GM19193 (cell line): ENCODE results near the gene ACTR3.
A peak's percentile ranks its signal among the peaks of the same experiment; 100 is the strongest.

Experiments used
- POLR2A ChIP-seq: IDR thresholded peaks from 4 replicates; pipeline ENCODE4 v1.6.1; 2011; ENCODE audit not compliant: insufficient read depth, insufficient read length; ENCODE audit errors: extremely low read depth

The ACTR3 gene

GRCh38 chr2:113872201-113872600 lies 17.7 kb upstream of the ACTR3 start:
- no peak for TF ChIP-seq POLR2A

- TF ChIP-seq POLR2A: no peak
Observed at GRCh38 chr2:113873867-113874266, 16.0 kb upstream of the ACTR3 start.

GRCh38 chr2:113875135-113875534 lies 14.8 kb upstream of the ACTR3 start:
- TF ChIP-seq POLR2A: no peak

- no peak for TF ChIP-seq POLR2A
Observed at GRCh38 chr2:113876503-113877387, 13.1 kb upstream of the ACTR3 start.

DNA sequence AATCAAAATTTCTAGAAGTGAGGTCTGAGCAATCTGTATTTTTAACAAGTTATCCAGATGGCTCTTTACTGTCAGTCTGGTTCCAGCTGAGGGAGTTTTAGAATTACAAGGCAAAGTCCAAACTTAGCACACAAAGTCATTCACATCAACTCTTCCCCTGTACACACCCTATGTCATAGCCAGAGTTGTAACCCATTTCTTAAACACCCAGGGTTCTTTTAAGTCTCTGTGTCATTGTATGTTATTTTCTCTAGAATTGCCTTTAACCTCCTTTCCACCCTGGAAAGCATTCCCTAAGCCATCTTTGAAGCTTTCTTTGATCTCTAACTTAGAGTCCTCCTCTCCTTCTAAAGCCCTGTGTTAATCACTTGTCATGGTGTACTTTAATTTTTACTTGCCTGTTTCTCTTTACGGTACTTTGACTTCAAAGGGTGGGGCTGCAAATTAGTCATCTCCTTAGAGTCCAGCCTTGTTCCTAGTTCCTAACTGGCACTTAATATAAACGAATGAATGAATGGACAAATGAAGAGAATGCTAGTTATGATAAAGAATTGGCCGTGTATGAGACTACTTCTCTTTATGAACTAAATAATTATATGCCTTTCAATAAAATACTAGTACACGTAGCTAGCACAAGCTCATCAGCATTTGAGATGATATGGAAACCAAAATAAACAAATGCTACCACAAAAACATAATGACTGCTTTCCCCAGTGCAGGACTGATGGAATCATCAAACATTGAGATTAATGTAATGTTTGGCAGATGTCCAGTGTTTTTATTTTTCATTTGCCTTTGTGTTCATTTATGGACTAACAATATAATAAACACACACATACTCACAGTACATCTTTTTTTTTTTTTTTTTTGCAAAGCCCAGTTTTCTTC lies 11.9 kb upstream of the ACTR3 start:
- no peak for TF ChIP-seq POLR2A

- TF ChIP-seq POLR2A: no peak
Observed at GRCh38 chr2:113878743-113879142, 11.1 kb upstream of the ACTR3 start.

- TF ChIP-seq POLR2A: no peak
Observed at GRCh38 chr2:113879457-113879856, 10.4 kb upstream of the ACTR3 start.

GRCh38 chr2:113886479-113887008 lies 3.3 kb upstream of the ACTR3 start:
- peak; percentile 42 for TF ChIP-seq POLR2A

- TF ChIP-seq POLR2A: peak; percentile 10
Observed at GRCh38 chr2:113887009-113887792, 2.7 kb upstream of the ACTR3 start.

GRCh38 chr2:113888641-113889470 lies 1.0 kb upstream of the ACTR3 start:
- no peak for TF ChIP-seq POLR2A

- peak; percentile 86 for TF ChIP-seq POLR2A
Observed at GRCh38 chr2:113890253-113891235, 655 bp downstream of the ACTR3 start.

DNA sequence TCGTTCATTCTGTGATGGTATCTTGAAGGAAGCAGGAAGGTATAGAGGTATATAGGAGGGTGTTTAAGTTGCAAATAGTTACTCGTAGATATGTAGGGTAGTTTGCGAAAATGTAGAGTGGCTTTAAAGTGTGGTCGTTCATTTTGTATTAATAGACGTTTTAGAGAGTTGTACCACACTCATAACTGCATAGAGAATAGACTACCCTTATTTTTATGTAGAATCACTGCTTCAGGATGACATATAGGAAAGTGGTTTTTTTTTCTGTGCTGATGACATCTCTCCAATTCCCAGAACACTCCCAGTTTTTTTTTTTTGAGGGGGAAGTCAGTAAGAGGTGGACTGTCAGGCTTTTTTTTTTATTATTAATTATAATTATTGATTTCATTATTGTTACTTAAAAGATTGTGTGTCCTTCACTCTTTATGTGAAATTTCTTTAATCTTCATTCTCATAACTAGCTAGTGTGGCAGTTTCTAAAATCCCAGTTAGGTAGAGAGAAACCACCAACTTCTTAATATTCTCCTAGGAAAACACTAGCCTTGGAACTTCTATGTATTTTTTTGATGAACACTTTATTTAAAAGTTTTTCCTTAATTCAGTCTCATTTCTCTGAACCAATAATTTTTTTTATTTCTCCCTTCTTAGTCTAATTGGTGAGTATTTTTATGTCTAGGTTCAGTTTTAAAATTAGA lies 1.5 kb downstream of the ACTR3 start:
- no peak for TF ChIP-seq POLR2A
